Measurements from ENCODE around the gene TTYH3. TPM values are rescaled to one million over a fixed set of nuclear protein-coding genes. Genes with fewer than 3 reads are reported as not detected.

The TTYH3 gene
- total and polyA plus RNA-seq, 2 of the 13 experiments (the other 11 are each of a cell fraction or from before 2014, with no cell fraction given) = 26.3 to 50.0 TPM

GRCh38 chr7:2613098-2613930 is 18.5 kb upstream of the TTYH3 start (continued):
- TF ChIP-seq ZBTB40 (IDR thresholded peaks at IDR 0.05) (no peak), ZBTB40 (CRISPR knock-in tag; IDR thresholded peaks at IDR 0.05) (no peak), CTCF (CRISPR knock-in tag; IDR thresholded peaks at IDR 0.05) (peak; percentile 4; the same call in 1 of the 2 replicates), ZMAT5 (CRISPR knock-in tag; IDR thresholded peaks at IDR 0.05; ENCODE audit: borderline replicate concordance, low read depth) (no peak), FOXC1 (CRISPR knock-in tag; IDR thresholded peaks at IDR 0.05; ENCODE audit: borderline replicate concordance) (0 out of 2 replicates have a peak, but pooled peaks have one; percentile 21), ZSCAN21 (CRISPR knock-in tag; IDR thresholded peaks at IDR 0.05; ENCODE audit: borderline replicate concordance) (no peak), PLRG1 (conservative IDR thresholded peaks at IDR 0.05) (no peak), MTF2 (CRISPR knock-in tag; IDR thresholded peaks at IDR 0.05; ENCODE audit: borderline replicate concordance) (no peak), SMC3 (IDR thresholded peaks at IDR 0.05; ENCODE audit: low read length) (no peak), STAG1 (CRISPR knock-in tag; IDR thresholded peaks at IDR 0.05) (no peak), IRF9 (CRISPR knock-in tag; IDR thresholded peaks at IDR 0.05; ENCODE audit: borderline replicate concordance) (0 out of 2 replicates have a peak, but pooled peaks have one; percentile 11), GFI1 (CRISPR knock-in tag; IDR thresholded peaks at IDR 0.05; ENCODE audit: borderline replicate concordance) (no peak)

Measured in HepG2 (cell line).